ENCODE measurements around the gene HFE.

Gene HFE

DNA sequence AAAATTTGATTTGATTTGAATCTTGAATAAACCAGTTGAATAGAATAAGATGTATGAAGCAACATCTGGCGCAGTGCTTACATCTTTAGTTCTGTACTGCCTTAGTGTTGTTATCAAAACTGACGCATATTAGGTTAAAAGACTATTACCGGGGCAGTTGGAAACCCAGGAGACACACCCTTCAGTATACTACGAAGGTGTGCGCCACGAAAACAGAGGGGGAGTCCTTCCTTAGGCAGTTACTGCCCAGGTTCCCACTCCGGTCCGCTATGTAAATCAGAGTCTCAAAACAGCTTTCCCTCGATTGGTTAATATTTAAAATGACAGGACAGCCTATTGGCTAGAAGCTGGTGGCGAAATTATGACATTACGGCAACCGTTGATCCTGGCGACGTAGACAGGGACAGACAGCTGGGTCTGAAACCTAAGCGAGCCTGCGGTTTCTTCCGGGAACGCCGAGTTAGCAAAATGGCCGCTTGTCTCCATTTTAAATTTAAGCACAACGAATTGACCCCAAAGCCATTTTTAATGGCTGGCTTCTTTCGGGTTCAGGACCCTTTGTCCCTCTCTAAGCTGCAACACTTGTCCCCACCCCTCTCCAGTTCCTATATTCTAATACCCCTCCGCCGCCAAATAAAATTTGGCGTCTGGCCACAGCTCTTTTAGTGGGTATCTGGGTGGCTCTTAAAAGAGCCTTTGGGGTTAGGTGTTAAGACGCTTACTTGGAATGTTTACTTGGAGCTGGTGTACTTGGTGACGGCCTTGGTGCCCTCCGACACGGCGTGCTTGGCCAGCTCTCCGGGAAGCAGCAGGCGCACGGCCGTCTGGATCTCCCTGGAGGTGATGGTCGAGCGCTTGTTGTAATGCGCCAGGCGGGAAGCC, 35.8 kb downstream of the HFE start (continued):
- TF ChIP-seq, protein P1, sequence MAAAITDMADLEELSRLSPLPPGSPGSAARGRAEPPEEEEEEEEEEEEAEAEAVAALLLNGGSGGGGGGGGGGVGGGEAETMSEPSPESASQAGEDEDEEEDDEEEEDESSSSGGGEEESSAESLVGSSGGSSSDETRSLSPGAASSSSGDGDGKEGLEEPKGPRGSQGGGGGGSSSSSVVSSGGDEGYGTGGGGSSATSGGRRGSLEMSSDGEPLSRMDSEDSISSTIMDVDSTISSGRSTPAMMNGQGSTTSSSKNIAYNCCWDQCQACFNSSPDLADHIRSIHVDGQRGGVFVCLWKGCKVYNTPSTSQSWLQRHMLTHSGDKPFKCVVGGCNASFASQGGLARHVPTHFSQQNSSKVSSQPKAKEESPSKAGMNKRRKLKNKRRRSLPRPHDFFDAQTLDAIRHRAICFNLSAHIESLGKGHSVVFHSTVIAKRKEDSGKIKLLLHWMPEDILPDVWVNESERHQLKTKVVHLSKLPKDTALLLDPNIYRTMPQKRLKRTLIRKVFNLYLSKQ (tag by site-specific recombination; IDR thresholded peaks at IDR 0.05; ENCODE audit: borderline replicate concordance), result no peak
- TF ChIP-seq ZXDB (tag by site-specific recombination; IDR thresholded peaks at IDR 0.05) (peak; percentile 93), ZNF558 (tag by site-specific recombination; IDR thresholded peaks at IDR 0.05) (peak; percentile 32; the same call in 1 of the 2 replicates), ZNF544 (tag by site-specific recombination; IDR thresholded peaks at IDR 0.05) (no peak), GLI2 (tag by site-specific recombination; IDR thresholded peaks at IDR 0.05; ENCODE audit: borderline replicate concordance, low read depth) (no peak), ZNF239 (tag by site-specific recombination; IDR thresholded peaks at IDR 0.05) (no peak), ZNF121 (tag by site-specific recombination; IDR thresholded peaks at IDR 0.05) (0 out of 2 replicates have a peak, but pooled peaks have one; percentile 19), ZIC2 (tag by site-specific recombination; IDR thresholded peaks at IDR 0.05) (no peak), ZNF530 (tag by site-specific recombination; IDR thresholded peaks at IDR 0.05; ENCODE audit: low read depth) (no peak), ZNF791 (tag by site-specific recombination; IDR thresholded peaks at IDR 0.05) (no peak), ZNF426 (tag by site-specific recombination; IDR thresholded peaks at IDR 0.05) (no peak), ZNF24 (tag by site-specific recombination; IDR thresholded peaks at IDR 0.05) (peak; percentile 81), ZNF335 (tag by site-specific recombination; conservative IDR thresholded peaks at IDR 0.05) (peak; percentile 79), ZNF302 (tag by site-specific recombination; IDR thresholded peaks at IDR 0.05; ENCODE audit: low read depth) (no peak), ZBTB20 (tag by site-specific recombination; IDR thresholded peaks at IDR 0.05) (no peak), ZSCAN23 (tag by site-specific recombination; IDR thresholded peaks at IDR 0.05) (no peak)
- TF ChIP-seq, protein P2, sequence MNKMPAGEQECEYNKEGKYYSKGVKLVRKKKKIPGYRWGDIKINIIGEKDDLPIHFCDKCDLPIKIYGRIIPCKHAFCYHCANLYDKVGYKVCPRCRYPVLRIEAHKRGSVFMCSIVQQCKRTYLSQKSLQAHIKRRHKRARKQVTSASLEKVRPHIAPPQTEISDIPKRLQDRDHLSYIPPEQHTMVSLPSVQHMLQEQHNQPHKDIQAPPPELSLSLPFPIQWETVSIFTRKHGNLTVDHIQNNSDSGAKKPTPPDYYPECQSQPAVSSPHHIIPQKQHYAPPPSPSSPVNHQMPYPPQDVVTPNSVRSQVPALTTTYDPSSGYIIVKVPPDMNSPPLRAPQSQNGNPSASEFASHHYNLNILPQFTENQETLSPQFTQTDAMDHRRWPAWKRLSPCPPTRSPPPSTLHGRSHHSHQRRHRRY (tag by site-specific recombination; IDR thresholded peaks at IDR 0.05), result no peak
- TF ChIP-seq, protein P3, sequence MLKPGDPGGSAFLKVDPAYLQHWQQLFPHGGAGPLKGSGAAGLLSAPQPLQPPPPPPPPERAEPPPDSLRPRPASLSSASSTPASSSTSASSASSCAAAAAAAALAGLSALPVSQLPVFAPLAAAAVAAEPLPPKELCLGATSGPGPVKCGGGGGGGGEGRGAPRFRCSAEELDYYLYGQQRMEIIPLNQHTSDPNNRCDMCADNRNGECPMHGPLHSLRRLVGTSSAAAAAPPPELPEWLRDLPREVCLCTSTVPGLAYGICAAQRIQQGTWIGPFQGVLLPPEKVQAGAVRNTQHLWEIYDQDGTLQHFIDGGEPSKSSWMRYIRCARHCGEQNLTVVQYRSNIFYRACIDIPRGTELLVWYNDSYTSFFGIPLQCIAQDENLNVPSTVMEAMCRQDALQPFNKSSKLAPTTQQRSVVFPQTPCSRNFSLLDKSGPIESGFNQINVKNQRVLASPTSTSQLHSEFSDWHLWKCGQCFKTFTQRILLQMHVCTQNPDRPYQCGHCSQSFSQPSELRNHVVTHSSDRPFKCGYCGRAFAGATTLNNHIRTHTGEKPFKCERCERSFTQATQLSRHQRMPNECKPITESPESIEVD (tag by site-specific recombination; IDR thresholded peaks at IDR 0.05), result no peak
- TF ChIP-seq, protein P4, sequence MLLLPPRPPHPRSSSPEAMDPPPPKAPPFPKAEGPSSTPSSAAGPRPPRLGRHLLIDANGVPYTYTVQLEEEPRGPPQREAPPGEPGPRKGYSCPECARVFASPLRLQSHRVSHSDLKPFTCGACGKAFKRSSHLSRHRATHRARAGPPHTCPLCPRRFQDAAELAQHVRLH (tag by site-specific recombination; IDR thresholded peaks at IDR 0.05), result peak; percentile 86
- TF ChIP-seq, protein P5, sequence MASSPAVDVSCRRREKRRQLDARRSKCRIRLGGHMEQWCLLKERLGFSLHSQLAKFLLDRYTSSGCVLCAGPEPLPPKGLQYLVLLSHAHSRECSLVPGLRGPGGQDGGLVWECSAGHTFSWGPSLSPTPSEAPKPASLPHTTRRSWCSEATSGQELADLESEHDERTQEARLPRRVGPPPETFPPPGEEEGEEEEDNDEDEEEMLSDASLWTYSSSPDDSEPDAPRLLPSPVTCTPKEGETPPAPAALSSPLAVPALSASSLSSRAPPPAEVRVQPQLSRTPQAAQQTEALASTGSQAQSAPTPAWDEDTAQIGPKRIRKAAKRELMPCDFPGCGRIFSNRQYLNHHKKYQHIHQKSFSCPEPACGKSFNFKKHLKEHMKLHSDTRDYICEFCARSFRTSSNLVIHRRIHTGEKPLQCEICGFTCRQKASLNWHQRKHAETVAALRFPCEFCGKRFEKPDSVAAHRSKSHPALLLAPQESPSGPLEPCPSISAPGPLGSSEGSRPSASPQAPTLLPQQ (tag by site-specific recombination; IDR thresholded peaks at IDR 0.05), result 0 out of 2 replicates have a peak, but pooled peaks have one; percentile 52
- TF ChIP-seq, protein P6, sequence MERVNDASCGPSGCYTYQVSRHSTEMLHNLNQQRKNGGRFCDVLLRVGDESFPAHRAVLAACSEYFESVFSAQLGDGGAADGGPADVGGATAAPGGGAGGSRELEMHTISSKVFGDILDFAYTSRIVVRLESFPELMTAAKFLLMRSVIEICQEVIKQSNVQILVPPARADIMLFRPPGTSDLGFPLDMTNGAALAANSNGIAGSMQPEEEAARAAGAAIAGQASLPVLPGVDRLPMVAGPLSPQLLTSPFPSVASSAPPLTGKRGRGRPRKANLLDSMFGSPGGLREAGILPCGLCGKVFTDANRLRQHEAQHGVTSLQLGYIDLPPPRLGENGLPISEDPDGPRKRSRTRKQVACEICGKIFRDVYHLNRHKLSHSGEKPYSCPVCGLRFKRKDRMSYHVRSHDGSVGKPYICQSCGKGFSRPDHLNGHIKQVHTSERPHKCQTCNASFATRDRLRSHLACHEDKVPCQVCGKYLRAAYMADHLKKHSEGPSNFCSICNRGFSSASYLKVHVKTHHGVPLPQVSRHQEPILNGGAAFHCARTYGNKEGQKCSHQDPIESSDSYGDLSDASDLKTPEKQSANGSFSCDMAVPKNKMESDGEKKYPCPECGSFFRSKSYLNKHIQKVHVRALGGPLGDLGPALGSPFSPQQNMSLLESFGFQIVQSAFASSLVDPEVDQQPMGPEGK (tag by site-specific recombination; IDR thresholded peaks at IDR 0.05), result peak; percentile 68
- TF ChIP-seq, protein P7, sequence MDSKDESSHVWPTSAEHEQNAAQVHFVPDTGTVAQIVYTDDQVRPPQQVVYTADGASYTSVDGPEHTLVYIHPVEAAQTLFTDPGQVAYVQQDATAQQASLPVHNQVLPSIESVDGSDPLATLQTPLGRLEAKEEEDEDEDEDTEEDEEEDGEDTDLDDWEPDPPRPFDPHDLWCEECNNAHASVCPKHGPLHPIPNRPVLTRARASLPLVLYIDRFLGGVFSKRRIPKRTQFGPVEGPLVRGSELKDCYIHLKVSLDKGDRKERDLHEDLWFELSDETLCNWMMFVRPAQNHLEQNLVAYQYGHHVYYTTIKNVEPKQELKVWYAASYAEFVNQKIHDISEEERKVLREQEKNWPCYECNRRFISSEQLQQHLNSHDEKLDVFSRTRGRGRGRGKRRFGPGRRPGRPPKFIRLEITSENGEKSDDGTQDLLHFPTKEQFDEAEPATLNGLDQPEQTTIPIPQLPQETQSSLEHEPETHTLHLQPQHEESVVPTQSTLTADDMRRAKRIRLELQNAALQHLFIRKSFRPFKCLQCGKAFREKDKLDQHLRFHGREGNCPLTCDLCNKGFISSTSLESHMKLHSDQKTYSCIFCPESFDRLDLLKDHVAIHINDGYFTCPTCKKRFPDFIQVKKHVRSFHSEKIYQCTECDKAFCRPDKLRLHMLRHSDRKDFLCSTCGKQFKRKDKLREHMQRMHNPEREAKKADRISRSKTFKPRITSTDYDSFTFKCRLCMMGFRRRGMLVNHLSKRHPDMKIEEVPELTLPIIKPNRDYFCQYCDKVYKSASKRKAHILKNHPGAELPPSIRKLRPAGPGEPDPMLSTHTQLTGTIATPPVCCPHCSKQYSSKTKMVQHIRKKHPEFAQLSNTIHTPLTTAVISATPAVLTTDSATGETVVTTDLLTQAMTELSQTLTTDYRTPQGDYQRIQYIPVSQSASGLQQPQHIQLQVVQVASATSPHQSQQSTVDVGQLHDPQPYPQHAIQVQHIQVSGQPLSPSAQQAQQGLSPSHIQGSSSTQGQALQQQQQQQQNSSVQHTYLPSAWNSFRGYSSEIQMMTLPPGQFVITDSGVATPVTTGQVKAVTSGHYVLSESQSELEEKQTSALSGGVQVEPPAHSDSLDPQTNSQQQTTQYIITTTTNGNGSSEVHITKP (tag by site-specific recombination; IDR thresholded peaks at IDR 0.05), result peak; percentile 81
- TF ChIP-seq, protein P8, sequence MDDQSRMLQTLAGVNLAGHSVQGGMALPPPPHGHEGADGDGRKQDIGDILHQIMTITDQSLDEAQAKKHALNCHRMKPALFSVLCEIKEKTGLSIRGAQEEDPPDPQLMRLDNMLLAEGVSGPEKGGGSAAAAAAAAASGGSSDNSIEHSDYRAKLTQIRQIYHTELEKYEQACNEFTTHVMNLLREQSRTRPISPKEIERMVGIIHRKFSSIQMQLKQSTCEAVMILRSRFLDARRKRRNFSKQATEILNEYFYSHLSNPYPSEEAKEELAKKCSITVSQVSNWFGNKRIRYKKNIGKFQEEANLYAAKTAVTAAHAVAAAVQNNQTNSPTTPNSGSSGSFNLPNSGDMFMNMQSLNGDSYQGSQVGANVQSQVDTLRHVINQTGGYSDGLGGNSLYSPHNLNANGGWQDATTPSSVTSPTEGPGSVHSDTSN (CRISPR knock-in tag; IDR thresholded peaks at IDR 0.05), result no peak
